ENCODE measurements around the gene MANEA. TPM values are rescaled to one million over a fixed set of nuclear protein-coding genes. Genes with fewer than 3 reads are reported as not detected.
"Not testable (repeated sequence)": the region's sequence is repeated elsewhere in the genome, so short reads cannot be mapped to it uniquely, and the experiment has no call there.

The MANEA gene
- total and polyA plus RNA-seq, 5 donors = 4.6 to 10.4 (median 8.5) TPM

DNA sequence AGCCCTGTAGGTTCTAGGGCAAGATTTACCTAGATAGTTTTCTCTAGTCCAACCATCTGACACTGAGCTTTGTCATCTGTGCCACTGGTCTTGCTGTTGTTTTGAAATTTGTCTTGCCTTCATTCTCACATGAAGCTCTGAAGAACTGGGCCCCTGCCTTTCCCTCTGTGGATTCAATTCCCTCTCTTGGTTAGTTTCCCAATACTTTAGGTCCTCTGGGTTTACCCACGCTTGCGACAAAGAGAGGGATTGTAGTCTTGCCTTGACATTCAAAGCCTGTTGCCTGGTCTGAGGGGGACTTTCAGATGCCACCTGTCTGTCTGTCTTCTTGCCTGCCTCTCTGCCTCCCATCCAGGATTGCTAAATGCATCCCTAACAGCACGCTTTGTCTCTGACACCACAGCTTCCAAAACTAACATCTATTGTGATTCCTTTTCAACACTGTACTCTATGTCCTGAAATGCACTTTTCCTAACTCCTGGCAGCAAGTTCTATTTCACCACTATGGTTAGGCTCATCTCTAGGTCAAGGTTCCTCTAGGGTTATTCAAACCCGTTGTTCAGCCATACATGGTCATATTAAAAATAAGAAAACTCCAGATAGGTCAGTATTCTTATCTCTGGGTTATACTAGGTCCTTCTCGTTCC, 25.5 kb upstream of the MANEA start:
- Histone ChIP-seq H3K27ac (ENCODE audit: low read length) (no peak overlapping the region), H3K9me3 (ENCODE audit: control insufficient read depth, low read length) (no peaks in the 10 kb centered on the region), H3K27me3 (ENCODE audit: control insufficient read depth, insufficient read depth) (no peaks in the 10 kb centered on the region), H3K4me1 (ENCODE audit: control insufficient read depth, insufficient read depth, low read length) (no peaks in the 10 kb centered on the region), H3K4me3 (ENCODE audit: low read length) (no peak overlapping the region)
- ATAC-seq (peak; percentile 62 to 78), DNase-seq (no peak)
- intact Hi-C loops (cut with DNase I) = no loop called here
- WGBS = 70% methylated on average over 5 of the region's 5 CpGs

DNA sequence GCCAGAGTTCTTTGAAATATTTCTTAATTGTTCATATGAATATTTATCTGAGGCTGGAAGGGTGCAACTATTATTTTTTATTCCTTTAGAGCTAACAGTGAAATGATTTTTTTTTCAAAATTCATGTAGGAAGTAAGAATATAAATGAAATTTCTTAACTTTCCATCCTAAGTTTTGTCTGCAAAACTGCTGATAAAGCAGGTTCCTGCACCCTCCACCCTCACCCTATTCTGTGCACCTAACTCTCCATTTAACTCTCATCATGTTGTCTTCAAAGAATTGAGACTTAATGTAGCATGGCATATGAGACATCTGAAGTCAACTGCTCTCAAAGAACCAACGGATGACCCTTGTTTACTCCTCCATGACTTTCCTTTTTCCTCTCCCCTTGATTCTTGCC, 23.5 kb upstream of the MANEA start:
- intact Hi-C loops (cut with DNase I) = no loop called here
- no peak for ATAC-seq
- no peak for DNase-seq
- no peaks in the 10 kb centered on the region for H3K4me1 ChIP-seq (ENCODE audit: control insufficient read depth, insufficient read depth, low read length)
- H3K27ac ChIP-seq (ENCODE audit: low read length) = no peak overlapping the region
- no peaks in the 10 kb centered on the region for H3K9me3 ChIP-seq (ENCODE audit: control insufficient read depth, low read length)
- no peaks in the 10 kb centered on the region for H3K27me3 ChIP-seq (ENCODE audit: control insufficient read depth, insufficient read depth)
- H3K4me3 ChIP-seq (ENCODE audit: low read length) = no peak overlapping the region
- 81% methylated on average over 1 of the region's 1 CpG for WGBS

DNA sequence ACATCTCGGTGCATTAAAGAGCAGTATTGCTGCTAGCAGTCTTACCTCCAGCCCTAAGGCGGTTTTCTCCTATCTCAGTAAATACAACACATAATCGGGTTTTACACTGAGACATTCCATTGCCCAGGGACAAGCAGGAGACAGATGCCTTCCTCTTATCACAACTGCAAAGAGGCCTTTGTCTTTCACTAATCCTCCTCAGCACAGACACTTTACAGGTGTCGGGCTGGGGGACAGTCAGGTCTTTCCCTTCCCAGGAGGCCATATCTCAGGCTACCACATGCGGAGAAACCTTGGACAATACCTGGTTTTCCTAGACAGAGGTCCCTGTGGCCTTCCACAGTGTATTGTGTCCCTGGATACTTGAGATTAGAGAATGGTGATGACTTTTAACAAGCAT, 16.4 kb upstream of the MANEA start:
- H3K27ac ChIP-seq (ENCODE audit: low read length); ATAC-seq; H3K4me3 ChIP-seq (ENCODE audit: low read length); H3K9me3 ChIP-seq (ENCODE audit: control insufficient read depth, low read length); H3K27me3 ChIP-seq (ENCODE audit: control insufficient read depth, insufficient read depth); DNase-seq; H3K4me1 ChIP-seq (ENCODE audit: control insufficient read depth, insufficient read depth, low read length); intact Hi-C loops (cut with DNase I): not testable (repeated sequence)
- WGBS = 40% methylated on average over 5 of the region's 5 CpGs

DNA sequence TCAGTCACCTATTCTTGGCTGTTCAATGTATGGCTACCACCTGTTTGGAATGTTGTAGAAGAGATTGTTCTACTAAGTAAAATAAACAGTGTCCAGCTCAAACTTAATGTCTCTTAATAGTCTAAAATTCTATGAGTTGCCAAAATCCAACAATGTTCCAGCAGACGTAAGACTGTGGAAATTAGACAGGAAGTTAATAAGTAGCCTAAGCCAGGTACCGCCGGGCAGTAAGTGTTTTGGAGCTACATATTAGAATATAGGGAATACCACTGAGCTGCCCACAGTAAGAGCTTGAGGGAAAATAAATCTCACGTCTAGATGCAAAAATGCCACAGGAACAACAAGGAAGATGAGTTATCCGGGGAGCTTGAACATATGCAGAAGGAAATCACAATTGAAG, 7.8 kb upstream of the MANEA start:
- intact Hi-C loops (cut with DNase I) = no loop called here
- DNase-seq = no peak
- Histone ChIP-seq H3K27ac (ENCODE audit: low read length) (no peak overlapping the region), H3K4me3 (ENCODE audit: low read length) (no peak overlapping the region), H3K4me1 (ENCODE audit: control insufficient read depth, insufficient read depth, low read length) (peaks cover 1% of the 10 kb centered on the region), H3K9me3 (ENCODE audit: control insufficient read depth, low read length) (no peaks in the 10 kb centered on the region), H3K27me3 (ENCODE audit: control insufficient read depth, insufficient read depth) (no peaks in the 10 kb centered on the region)
- 84% methylated on average over 5 of the region's 5 CpGs for WGBS
- no peak for ATAC-seq

DNA sequence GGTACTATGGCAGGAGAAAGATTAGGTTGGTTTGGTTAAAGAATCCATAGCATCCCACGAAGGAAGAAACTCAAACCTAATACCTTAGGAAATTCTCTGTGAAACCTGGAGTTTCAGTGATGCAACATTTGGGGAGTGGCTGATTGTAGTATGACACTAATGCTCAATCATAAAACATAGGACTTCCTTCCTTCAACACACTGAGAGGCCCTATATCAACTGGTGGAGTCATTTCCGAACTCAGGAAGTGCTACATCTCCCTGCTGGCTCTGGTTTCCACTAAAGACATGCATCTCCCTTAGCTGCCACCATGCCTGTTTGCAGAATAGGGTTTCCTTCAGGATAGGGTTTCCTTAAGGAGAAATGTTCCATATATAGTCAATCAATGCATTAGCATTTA, 5.2 kb upstream of the MANEA start:
- ATAC-seq = no peak
- peaks cover 1% of the 10 kb centered on the region for H3K4me1 ChIP-seq (ENCODE audit: control insufficient read depth, insufficient read depth, low read length)
- no peaks in the 10 kb centered on the region for H3K27me3 ChIP-seq (ENCODE audit: control insufficient read depth, insufficient read depth)
- H3K27ac ChIP-seq (ENCODE audit: low read length) = no peak overlapping the region
- H3K9me3 ChIP-seq (ENCODE audit: control insufficient read depth, low read length) = no peaks in the 10 kb centered on the region
- no peak overlapping the region for H3K4me3 ChIP-seq (ENCODE audit: low read length)
- WGBS = 72% methylated on average over 2 of the region's 2 CpGs
- DNase-seq = no peak
- intact Hi-C loops (cut with DNase I) = no loop called here

DNA sequence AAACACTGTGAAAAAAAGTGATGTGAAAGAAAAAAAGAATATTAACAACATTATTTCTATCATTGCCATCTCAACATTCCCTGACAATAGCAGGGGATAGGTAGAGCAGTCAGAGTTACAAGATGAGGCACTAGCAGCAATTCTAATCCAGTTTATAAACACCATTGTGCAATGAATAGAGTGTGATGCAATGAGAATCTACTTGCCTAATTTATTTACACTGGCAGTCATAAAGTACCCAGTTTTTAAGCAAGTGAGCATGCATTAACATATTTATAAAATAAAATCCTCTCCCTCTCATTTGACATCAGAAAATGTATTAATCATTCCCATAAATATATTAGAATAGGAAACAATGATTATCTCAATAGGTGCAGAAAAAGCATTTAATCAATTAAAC, 2.5 kb upstream of the MANEA start:
- ATAC-seq = no peak
- Histone ChIP-seq H3K27ac (ENCODE audit: low read length) (no peak overlapping the region), H3K4me1 (ENCODE audit: control insufficient read depth, insufficient read depth, low read length) (peaks cover 1% of the 10 kb centered on the region), H3K9me3 (ENCODE audit: control insufficient read depth, low read length) (no peaks in the 10 kb centered on the region), H3K4me3 (ENCODE audit: low read length) (peak overlapping the region; percentile 10), H3K27me3 (ENCODE audit: control insufficient read depth, insufficient read depth) (no peaks in the 10 kb centered on the region)
- DNase-seq = no peak
- intact Hi-C loops (cut with DNase I) = no loop called here

DNA sequence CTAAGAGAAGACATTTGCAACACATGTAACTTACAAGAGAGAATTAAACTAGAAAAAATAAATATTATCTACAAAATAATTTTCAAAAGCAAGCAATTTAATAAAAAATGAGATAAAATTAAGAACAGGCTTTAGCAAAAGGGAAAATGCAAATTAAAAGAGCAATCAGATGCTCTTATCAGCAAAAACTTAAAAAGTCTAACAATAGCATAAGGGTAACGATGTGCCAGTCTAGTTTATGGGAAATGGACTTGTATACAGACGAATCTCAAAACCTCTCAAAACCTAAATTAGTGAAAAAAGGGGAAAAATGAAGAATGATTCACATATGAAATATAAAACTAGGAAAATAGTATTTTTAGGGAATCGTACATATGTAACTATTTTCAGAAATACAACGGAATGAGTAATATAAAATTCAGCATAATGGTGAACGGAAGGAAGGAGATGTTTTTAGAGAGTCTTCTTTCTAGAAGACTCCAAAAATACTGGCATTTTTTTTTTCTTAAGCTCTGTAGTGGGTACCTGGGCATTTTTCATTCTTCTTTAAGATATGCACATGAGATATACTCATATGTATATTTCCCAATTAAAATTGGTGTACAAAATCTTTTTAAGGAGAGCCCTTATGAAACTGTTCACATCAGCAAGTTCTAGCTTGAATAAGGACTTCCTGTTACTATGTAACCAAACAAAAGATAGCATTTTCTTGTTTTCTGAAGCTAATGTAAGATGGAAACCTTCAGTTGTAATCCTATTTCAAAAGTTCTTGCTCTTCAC, 927 bp upstream of the MANEA start:
- 10% methylated on average over 5 of the region's 5 CpGs for WGBS
- peaks cover 1% of the 10 kb centered on the region for H3K4me1 ChIP-seq (ENCODE audit: control insufficient read depth, insufficient read depth, low read length)
- H3K4me3 ChIP-seq (ENCODE audit: low read length) = peak overlapping the region; percentile 75
- intact Hi-C loops (cut with DNase I) = no loop called here
- H3K27me3 ChIP-seq (ENCODE audit: control insufficient read depth, insufficient read depth) = no peaks in the 10 kb centered on the region
- DNase-seq (no peak), ATAC-seq (peak in 1 of 2 donors; percentile 18)
- no peaks in the 10 kb centered on the region for H3K9me3 ChIP-seq (ENCODE audit: control insufficient read depth, low read length)
- H3K27ac ChIP-seq (ENCODE audit: low read length) = no peak overlapping the region

DNA sequence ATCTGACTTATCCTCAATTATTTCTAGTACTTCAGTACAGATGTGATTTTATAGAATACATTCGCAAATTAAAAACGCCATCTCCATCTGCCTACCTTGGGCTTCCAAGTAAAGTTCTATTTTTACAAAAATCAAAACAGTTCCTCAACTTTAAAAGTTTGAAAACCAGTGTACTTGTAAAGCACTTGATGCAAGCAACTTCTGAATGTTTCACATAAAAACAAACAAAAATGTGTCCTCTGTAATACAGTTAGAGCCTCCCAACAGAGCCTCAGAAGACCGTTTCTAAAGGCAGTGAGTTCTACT, 384 bp upstream of the MANEA start:
- Histone ChIP-seq H3K27ac (ENCODE audit: low read length) (peak overlapping the region; percentile 95), H3K9me3 (ENCODE audit: control insufficient read depth, low read length) (no peaks in the 10 kb centered on the region), H3K27me3 (ENCODE audit: control insufficient read depth, insufficient read depth) (no peaks in the 10 kb centered on the region), H3K4me1 (ENCODE audit: control insufficient read depth, insufficient read depth, low read length) (no peaks in the 10 kb centered on the region), H3K4me3 (ENCODE audit: low read length) (peak overlapping the region; percentile 75)
- intact Hi-C loops (cut with DNase I) = no loop called here
- WGBS = under 1% methylated on average over 3 of the region's 3 CpGs
- ATAC-seq (no peak), DNase-seq (no peak)

DNA sequence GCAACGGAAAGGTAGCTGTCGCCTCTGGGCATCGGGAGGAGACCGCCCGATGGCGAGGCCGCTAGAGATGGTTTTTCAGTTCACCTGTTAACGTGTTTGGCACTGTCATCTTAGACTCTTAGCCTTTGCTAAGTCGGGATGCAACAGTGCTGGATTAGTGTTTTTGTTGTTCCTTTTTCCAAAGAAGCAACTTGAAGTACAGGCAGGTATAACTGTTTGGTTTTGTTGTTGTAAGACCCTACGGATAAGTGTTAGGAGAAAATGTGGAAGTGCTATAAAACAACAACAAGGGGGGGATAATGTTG, 723 bp downstream of the MANEA start:
- intact Hi-C loops (cut with DNase I) = no loop called here
- WGBS = 5% methylated on average over 10 of the region's 10 CpGs
- H3K4me1 ChIP-seq (ENCODE audit: control insufficient read depth, insufficient read depth, low read length) = no peaks in the 10 kb centered on the region
- no peaks in the 10 kb centered on the region for H3K9me3 ChIP-seq (ENCODE audit: control insufficient read depth, low read length)
- ATAC-seq = peak; percentile 9 to 16
- peak overlapping the region; percentile 96 for H3K27ac ChIP-seq (ENCODE audit: low read length)
- peak in 1 of 3 donors; percentile 47 for DNase-seq
- H3K4me3 ChIP-seq (ENCODE audit: low read length) = peak overlapping the region; percentile 75
- no peaks in the 10 kb centered on the region for H3K27me3 ChIP-seq (ENCODE audit: control insufficient read depth, insufficient read depth)

DNA sequence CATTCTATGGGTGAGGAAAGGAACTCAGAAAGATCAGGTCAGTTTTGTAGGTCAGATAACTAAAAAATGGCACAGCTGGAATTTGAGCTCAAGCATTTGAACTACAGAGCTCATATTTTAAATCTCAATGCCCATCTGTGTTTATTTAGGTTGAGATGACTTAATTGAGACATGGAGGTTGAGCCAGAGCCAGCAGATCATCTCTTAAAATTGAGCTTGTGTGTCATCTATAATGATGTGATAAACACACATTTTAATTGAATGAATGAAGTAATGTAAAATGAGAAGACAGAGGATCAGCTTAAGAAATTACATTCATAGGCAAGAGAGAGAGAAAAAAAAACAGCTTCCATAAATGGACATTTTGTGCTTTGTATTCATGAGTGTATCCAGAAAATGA, 3.7 kb downstream of the MANEA start:
- Histone ChIP-seq H3K27ac (ENCODE audit: low read length) (no peak overlapping the region), H3K4me1 (ENCODE audit: control insufficient read depth, insufficient read depth, low read length) (no peaks in the 10 kb centered on the region), H3K4me3 (ENCODE audit: low read length) (no peak overlapping the region), H3K9me3 (ENCODE audit: control insufficient read depth, low read length) (no peaks in the 10 kb centered on the region), H3K27me3 (ENCODE audit: control insufficient read depth, insufficient read depth) (no peaks in the 10 kb centered on the region)
- no peak for DNase-seq
- ATAC-seq = no peak
- intact Hi-C loops (cut with DNase I) = no loop called here

DNA sequence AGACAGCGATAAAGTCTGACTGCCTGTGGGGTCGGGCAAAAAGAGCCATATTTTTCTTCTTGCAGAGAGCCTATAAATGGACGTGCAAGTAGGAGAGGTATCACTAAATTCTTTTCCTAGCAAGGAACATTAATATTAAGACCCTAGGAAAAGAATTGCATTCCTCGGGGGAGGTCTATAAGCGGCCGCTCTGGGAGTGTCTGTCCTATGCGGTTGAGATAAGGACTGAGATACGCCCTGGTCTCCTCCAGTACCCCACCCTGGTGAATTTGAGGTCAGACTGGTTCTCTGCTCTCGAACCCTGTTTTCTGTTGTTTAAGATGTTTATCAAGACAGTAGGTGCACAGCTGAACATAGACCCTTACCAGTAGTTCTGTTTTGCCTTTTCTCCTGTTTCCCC, 6.9 kb downstream of the MANEA start:
- H3K27ac ChIP-seq (ENCODE audit: low read length); ATAC-seq; intact Hi-C loops (cut with DNase I); DNase-seq; H3K4me3 ChIP-seq (ENCODE audit: low read length); H3K27me3 ChIP-seq (ENCODE audit: control insufficient read depth, insufficient read depth); H3K9me3 ChIP-seq (ENCODE audit: control insufficient read depth, low read length); H3K4me1 ChIP-seq (ENCODE audit: control insufficient read depth, insufficient read depth, low read length): not testable (repeated sequence)
- WGBS = 97% methylated on average over 9 of the region's 9 CpGs

DNA sequence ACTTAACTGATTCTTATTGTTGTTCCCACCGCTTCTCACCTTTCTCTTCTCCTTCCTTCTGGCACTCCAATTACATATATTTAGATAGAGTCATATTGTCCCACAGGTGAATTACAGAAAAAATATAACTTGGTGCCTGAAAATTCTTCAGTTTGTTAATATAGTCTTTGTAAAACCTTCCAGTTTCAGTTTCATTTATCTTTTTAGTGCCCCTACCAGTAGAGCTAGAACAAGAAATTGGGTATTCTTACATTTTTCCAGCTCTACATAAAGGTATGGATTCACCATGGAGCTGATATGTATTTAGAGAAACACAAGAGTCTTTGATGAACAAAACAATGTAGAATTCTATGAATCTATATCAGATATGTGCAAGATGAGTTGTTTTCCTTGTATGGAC, 10.7 kb downstream of the MANEA start:
- Histone ChIP-seq H3K27me3 (ENCODE audit: control insufficient read depth, insufficient read depth) (no peaks in the 10 kb centered on the region), H3K9me3 (ENCODE audit: control insufficient read depth, low read length) (no peaks in the 10 kb centered on the region), H3K4me1 (ENCODE audit: control insufficient read depth, insufficient read depth, low read length) (no peaks in the 10 kb centered on the region), H3K4me3 (ENCODE audit: low read length) (no peak overlapping the region), H3K27ac (ENCODE audit: low read length) (no peak overlapping the region)
- ATAC-seq (no peak), DNase-seq (no peak)
- WGBS = 100% methylated on average over 1 of the region's 1 CpG
- intact Hi-C loops (cut with DNase I) = no loop called here
